ENCODE results near the gene KIAA1191. TPM values are rescaled to one million over a fixed set of nuclear protein-coding genes. Genes with fewer than 3 reads are reported as not detected.

The KIAA1191 gene
- total and polyA plus RNA-seq, 2 of the 8 experiments (the other 6 are each of a cell fraction or from before 2014, with no cell fraction given) = 86.4 to 88.0 TPM

DNA sequence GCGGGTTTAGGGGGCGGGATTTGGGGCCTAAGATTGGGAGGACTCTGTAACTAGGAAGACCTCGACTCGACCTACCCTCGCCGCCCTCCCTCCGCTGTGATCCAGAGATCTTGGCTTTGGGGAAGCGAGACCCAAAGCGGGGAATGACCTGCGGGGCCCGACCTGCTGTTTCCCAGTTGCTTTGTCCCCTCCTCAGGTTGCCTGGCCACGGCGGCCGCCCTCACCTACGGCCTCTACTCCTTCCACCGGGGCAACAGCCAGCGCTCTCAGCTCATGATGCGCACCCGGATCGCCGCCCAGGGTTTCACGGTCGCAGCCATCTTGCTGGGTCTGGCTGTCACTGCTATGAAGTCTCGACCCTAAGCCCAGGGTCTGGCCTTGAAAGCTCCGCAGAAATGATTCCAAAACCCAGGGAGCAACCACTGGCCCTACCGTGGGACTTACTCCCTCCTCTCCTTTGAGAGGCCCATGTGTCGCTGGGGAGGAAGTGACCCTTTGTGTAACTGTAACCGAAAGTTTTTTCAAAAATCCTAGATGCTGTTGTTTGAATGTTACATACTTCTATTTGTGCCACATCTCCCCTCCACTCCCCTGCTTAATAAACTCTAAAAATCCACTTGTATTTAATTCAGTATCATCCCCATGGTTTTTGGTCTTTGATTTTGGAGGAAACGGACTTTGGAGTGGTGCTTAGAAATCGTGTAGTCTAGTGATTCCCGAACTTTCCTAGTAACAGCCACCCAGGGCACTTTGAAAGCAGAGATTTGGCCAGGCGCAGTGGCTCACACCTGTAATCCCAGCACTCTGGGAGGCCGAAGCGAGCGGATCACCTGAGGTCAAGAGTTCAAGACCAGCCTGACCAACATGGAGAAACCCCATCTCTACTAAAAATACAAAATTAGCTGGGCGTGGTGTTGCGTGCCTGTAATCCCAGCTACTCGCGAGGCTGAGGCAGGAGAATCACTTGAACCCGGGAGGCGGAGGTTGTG is 27.9 kb upstream of the KIAA1191 start:
- H3K27ac ChIP-seq (ENCODE audit: low read depth, low read length) = peak overlapping the region; percentile 90
- no peak overlapping the region for H2BK20ac ChIP-seq (ENCODE audit: low read length)
- FAIRE-seq (no peak), DNase-seq (ENCODE audit: low read depth in 1 of 2, low spot score in 2 of 2) (no peak)
- H2BK5ac ChIP-seq (ENCODE audit: low read depth, low read length) = peak overlapping the region; percentile 98
- POLR2A ChIA-PET (ENCODE audit: partially characterized antibody) = interaction anchor here (0.8 to 10.2 kb wide), 8 partner anchors 10 to 153 kb away, joined by 3 to 93 read pairs (median 16); partner anchors contain the start of genes FAF2, KIAA1191 and RNF44
- peak overlapping the region; percentile 66; the same call in 1 of the 2 replicates for H2AK5ac ChIP-seq (ENCODE audit: low read depth, low read length)
- H3K14ac ChIP-seq (ENCODE audit: insufficient read length) = no peak overlapping the region
- no peaks in the 10 kb centered on the region for H3K9me3 ChIP-seq (ENCODE audit: insufficient read depth in 2 of 2, low read depth in 1 of 2, low read length in 1 of 2)
- H2BK12ac ChIP-seq (ENCODE audit: low read depth, low read length) = 0 out of 2 replicates have a peak overlapping the region, but pooled peaks have one; percentile 81
- H2BK120ac ChIP-seq (replicated peaks; ENCODE audit: low read depth, low read length) = no peak overlapping the region
- H3K36me3 ChIP-seq (ENCODE audit: control insufficient read depth in 2 of 4, insufficient read depth in 4 of 4, low read length in 3 of 4) = peaks cover 11 to 20% (median 12%) of the 10 kb centered on the region in 4 experiments
- H3K23ac ChIP-seq (ENCODE audit: insufficient read length) = no peak overlapping the region
- WGBS, 2 experiments (ENCODE audit: extremely low coverage in 1 of 2, insufficient coverage in 1 of 2, insufficient read length in 1 of 2, insufficient replicate concordance in 2 of 2, low coverage in 1 of 2, low lambda C conversion rate in 2 of 2, missing lambda C conversion rate in 1 of 2) = 29% methylated on average over 41 of the region's 41 CpGs; no CpG with 5 or more reads in 1 of the 2 experiments
- H3K23me2 ChIP-seq (ENCODE audit: low read depth, low read length) = peaks cover 9% of the 10 kb centered on the region; the same call in 1 of the 2 replicates
- CTCF ChIA-PET (ENCODE audit: partially characterized antibody) = interaction anchor here (7.9 kb wide), 1 partner anchor 16 kb away, joined by 83 read pairs; no protein-coding TSS in a partner anchor
- H3K4me2 ChIP-seq (ENCODE audit: insufficient read depth in 1 of 2, low read depth in 2 of 2, low read length in 2 of 2) = peak overlapping the region; percentile 83 to 91
- H3K4me3 ChIP-seq (ENCODE audit: extremely low read depth in 1 of 4, insufficient read depth in 2 of 4, low read depth in 3 of 4, low read length in 4 of 4) = peak overlapping the region; percentile 92 to 96 (median 95)
- H3K27me3 ChIP-seq (replicated peaks in 1 of 4; ENCODE audit: control insufficient read depth in 3 of 4, extremely low read depth in 1 of 4, insufficient read depth in 3 of 4, low read length in 3 of 4) = no peaks in the 10 kb centered on the region
- H4K91ac ChIP-seq (replicated peaks; ENCODE audit: insufficient read length, low read length) = no peak overlapping the region
- peak overlapping the region; percentile 51 to 93 (median 88) for H3K9ac ChIP-seq (replicated peaks in 1 of 4; ENCODE audit: extremely low read depth in 1 of 4, low read depth in 3 of 4, low read length in 3 of 4)
- no peak overlapping the region for H4K5ac ChIP-seq (ENCODE audit: insufficient read length, low read depth, low read length)
- H4K20me1 ChIP-seq (replicated peaks in 1 of 2; ENCODE audit: control insufficient read depth in 1 of 2, insufficient read depth in 2 of 2, low read length in 2 of 2) = peaks cover 3 to 4% of the 10 kb centered on the region in 2 experiments
- peak overlapping the region; percentile 90 for H3K56ac ChIP-seq (replicated peaks; ENCODE audit: insufficient read length, low read depth, low read length)
- peaks cover 0 to 5% (median 1%) of the 10 kb centered on the region in 4 experiments; a peak in 2 of 7 replicates for H3K4me1 ChIP-seq (replicated peaks in 1 of 4; ENCODE audit: control insufficient read depth in 3 of 4, insufficient read depth in 4 of 4, low read length in 3 of 4)
- H4K8ac ChIP-seq (ENCODE audit: extremely low read depth, insufficient read depth, low read length) = peak overlapping the region; percentile 76; the same call in 1 of the 2 replicates
- peak overlapping the region; percentile 71; the same call in 1 of the 2 replicates for H2AFZ ChIP-seq (ENCODE audit: low read length)
- H3K79me1 ChIP-seq (ENCODE audit: low read depth, low read length) = peaks cover 7% of the 10 kb centered on the region; the same call in 1 of the 2 replicates
- peaks cover 0 to 29% of the 10 kb centered on the region in 2 experiments for H3K79me2 ChIP-seq (ENCODE audit: control insufficient read depth in 1 of 2, insufficient read depth in 2 of 2, low read length in 2 of 2)
- peak overlapping the region; percentile 91 for H3K18ac ChIP-seq (ENCODE audit: extremely low read depth, low read length)
- no peak overlapping the region for H3K4ac ChIP-seq (replicated peaks; ENCODE audit: insufficient read length, low read depth, low read length)
- peak overlapping the region; percentile 61; the same call in 1 of the 2 replicates for H2BK15ac ChIP-seq (ENCODE audit: low read length)
- TF ChIP-seq BRCA1 (IDR thresholded peaks at IDR 0.05; ENCODE audit: low read depth, low read length) = no peak
- TF ChIP-seq POLR2A (IDR thresholded peaks at IDR 0.05; ENCODE audit: control extremely low read depth in 1 of 2, low read depth in 2 of 2, low read length in 2 of 2) = peak; percentile 20 to 85
- no peak for TF ChIP-seq CTBP2 (IDR thresholded peaks at IDR 0.05; ENCODE audit: borderline replicate concordance, insufficient read depth, insufficient read length, low read length)
- no peak for TF ChIP-seq RFX5 (IDR thresholded peaks at IDR 0.05; ENCODE audit: borderline replicate concordance, low read depth, low read length)
- TF ChIP-seq KDM4A (IDR thresholded peaks at IDR 0.05; ENCODE audit: low read depth, low read length, severe bottlenecking) = no peak
- TF ChIP-seq SP1 (IDR thresholded peaks at IDR 0.05; ENCODE audit: low read depth, low read length) = 0 out of 2 replicates have a peak, but pooled peaks have one; percentile 1
- no peak; the same call in 1 of the 2 replicates for TF ChIP-seq TBP (IDR thresholded peaks at IDR 0.05; ENCODE audit: low read depth, low read length)
- TF ChIP-seq, protein P1, sequence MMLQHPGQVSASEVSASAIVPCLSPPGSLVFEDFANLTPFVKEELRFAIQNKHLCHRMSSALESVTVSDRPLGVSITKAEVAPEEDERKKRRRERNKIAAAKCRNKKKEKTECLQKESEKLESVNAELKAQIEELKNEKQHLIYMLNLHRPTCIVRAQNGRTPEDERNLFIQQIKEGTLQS (IDR thresholded peaks at IDR 0.05; ENCODE audit: insufficient read depth, low read depth, low read length) = no peak
- no peak for TF ChIP-seq KDM1A (IDR thresholded peaks at IDR 0.05; ENCODE audit: borderline replicate concordance, low read length)
